Smooth muscle cell (in vitro differentiated cells): ENCODE data around the gene CCDC201. TPM values are rescaled to one million over a fixed set of nuclear protein-coding genes. Genes with fewer than 3 reads are reported as not detected.

ENCODE experiments used
- DNase-seq: peaks from one replicate; lab custom pipeline; 2025; ENCODE audit not compliant: unreplicated experiment; lab: John Stamatoyannopoulos, UW
- H2AFZ ChIP-seq: fragments of 200-600 bp; sonication (generic); 2 replicates; pipeline ENCODE4 v1.6.0; 2016; ENCODE audit warnings: antibody characterized with exemption, low read depth, mild to moderate bottlenecking
- H3F3A ChIP-seq: fragments of 200-600 bp; sonication (generic); 2 replicates; pipeline ENCODE4 v1.6.0; 2017; ENCODE audit warnings: antibody characterized with exemption, low read depth
- H3K27ac ChIP-seq: fragments of 200-600 bp; sonication (generic); 2 replicates; pipeline ENCODE4 v1.5.1; 2016; ENCODE audit warnings: low read depth, mild to moderate bottlenecking
- H3K27me3 ChIP-seq: fragments of 200-600 bp; sonication (generic); 2 replicates; pipeline ENCODE4 v1.6.1; 2016; ENCODE audit warnings: low read depth, mild to moderate bottlenecking
- H3K36me3 ChIP-seq: fragments of 200-600 bp; sonication (generic); 2 replicates; pipeline ENCODE4 v1.5.1; 2016; ENCODE audit warnings: low read depth
- H3K4me1 ChIP-seq: fragments of 200-600 bp; sonication (generic); 2 replicates; pipeline ENCODE4 v1.5.1; 2016; ENCODE audit warnings: low read depth
- H3K4me2 ChIP-seq: fragments of 200-600 bp; sonication (generic); 2 replicates; pipeline ENCODE4 v1.6.0; 2016; ENCODE audit warnings: mild to moderate bottlenecking
- H3K4me3 ChIP-seq: fragments of 200-600 bp; sonication (generic); 2 replicates; pipeline ENCODE4 v1.5.1; 2016; ENCODE audit warnings: mild to moderate bottlenecking
- H3K79me2 ChIP-seq: fragments of 200-600 bp; sonication (generic); 2 replicates; pipeline ENCODE4 v1.6.0; 2016; ENCODE audit warnings: low read depth, mild to moderate bottlenecking
- H3K9ac ChIP-seq: fragments of 200-600 bp; sonication (generic); 2 replicates; pipeline ENCODE4 v1.6.0; 2016; ENCODE audit warnings: low read depth
- H3K9me3 ChIP-seq: fragments of 200-600 bp; sonication (generic); replicated peaks from 2 replicates; pipeline ENCODE4 v1.5.1; 2016; ENCODE audit warnings: low read depth
- H4K20me1 ChIP-seq: fragments of 200-600 bp; sonication (generic); 2 replicates; pipeline ENCODE4 v1.6.0; 2016; ENCODE audit warnings: low read depth
- CTCF ChIP-seq: fragments of 200-600 bp; sonication (generic); IDR thresholded peaks from 2 replicates; pipeline ENCODE4 v1.5.1; 2017; ENCODE audit warnings: borderline replicate concordance, mild to moderate bottlenecking, antibody characterized with exemption; ENCODE audit not compliant: insufficient read depth, poor library complexity, severe bottlenecking
- WGBS: methylation state at CpG from one replicate; pipeline ENCODE4 v1.1.7; 2016; ENCODE audit warnings: low lambda C conversion rate; 5-methylcytosine and 5-hydroxymethylcytosine counted together
- polyA plus RNA-seq: library from polyadenylated mRNA; unstranded; fragments of >200 nt; fragmentation: Nextera tagmentation; extraction: Ambion mirVana; gene quantifications from 2 replicates; pipeline ENCODE4 v1.2.1, GENCODE V29; 2016
- total RNA-seq: library from RNA; depleted of rRNA; stranded (reverse); fragments of >200 nt; gene quantifications from 2 replicates; pipeline ENCODE4 v1.2.3, GENCODE V29; 2014

CCDC201 gene
- total and polyA plus RNA-seq, 2 experiments from 2014 or later, result not detected

- H3K4me1 ChIP-seq, result no peaks in the 10 kb centered on the region
- H2AFZ ChIP-seq, result peak within 1 kb of the TSS; percentile 76
- H3K27me3 ChIP-seq, result peaks cover 30% of the 10 kb centered on the region
- H3K79me2 ChIP-seq, result no peaks in the 10 kb centered on the region
- H3F3A ChIP-seq, result no peaks in the 10 kb centered on the region
- WGBS, result 8% methylated on average over 62 of the region's 73 CpGs
- H3K27ac ChIP-seq, result no peak within 1 kb of the TSS
- H4K20me1 ChIP-seq, result no peaks in the 10 kb centered on the region
- H3K4me3 ChIP-seq, result peak within 1 kb of the TSS; percentile 55
- H3K9ac ChIP-seq, result no peak within 1 kb of the TSS
- H3K4me2 ChIP-seq, result peak within 1 kb of the TSS; percentile 94
- DNase-seq, result no peak
- TF ChIP-seq CTCF, result no peak
- H3K36me3 ChIP-seq, result no peaks in the 10 kb centered on the region
- no peaks in the 10 kb centered on the region for H3K9me3 ChIP-seq
These were observed 15.5 kb upstream of the CCDC201 start, which contains the start of gene IGFBP1 for GRCh38 chr7:45888185-45888992. TSS of gene IGFBP1 (plus strand) at chr7:45888488. CDS start at chr7:45888653, 165 bp downstream.

GRCh38 chr7:45886931-45887667 lies 14.2 kb upstream of the CCDC201 start:
- no peak for DNase-seq
- Histone ChIP-seq H3K36me3 (no peaks in the 10 kb centered on the region), H4K20me1 (no peaks in the 10 kb centered on the region), H2AFZ (no peak overlapping the region), H3K4me3 (no peak overlapping the region), H3K4me2 (no peak overlapping the region), H3K9me3 (no peaks in the 10 kb centered on the region), H3K4me1 (no peaks in the 10 kb centered on the region), H3K9ac (no peak overlapping the region), H3F3A (no peaks in the 10 kb centered on the region), H3K79me2 (no peaks in the 10 kb centered on the region), H3K27ac (no peak overlapping the region), H3K27me3 (peaks cover 30% of the 10 kb centered on the region)
- 93% methylated on average over 5 of the region's 5 CpGs for WGBS
- no peak for TF ChIP-seq CTCF

GRCh38 chr7:45885264-45885882 lies 12.5 kb upstream of the CCDC201 start:
- Histone ChIP-seq H3K4me1 (no peaks in the 10 kb centered on the region), H2AFZ (no peak overlapping the region), H3K4me3 (no peak overlapping the region), H3K9ac (no peak overlapping the region), H4K20me1 (no peaks in the 10 kb centered on the region), H3F3A (no peaks in the 10 kb centered on the region), H3K27me3 (peaks cover 30% of the 10 kb centered on the region), H3K27ac (no peak overlapping the region), H3K36me3 (no peaks in the 10 kb centered on the region), H3K79me2 (no peaks in the 10 kb centered on the region), H3K9me3 (no peaks in the 10 kb centered on the region), H3K4me2 (no peak overlapping the region)
- WGBS, result 91% methylated on average over 7 of the region's 7 CpGs
- TF ChIP-seq CTCF, result no peak
- DNase-seq, result no peak
